SK-N-DZ (cell line): ENCODE data around the gene FAM229A.
A peak's percentile ranks its signal among the peaks of the same experiment; 100 is the strongest.
"Not testable (repeated sequence)": the region's sequence is repeated elsewhere in the genome, so short reads cannot be mapped to it uniquely, and the experiment has no call there.

ENCODE experiments used
- DNase-seq: peaks from one replicate; pipeline ENCODE4 v3.0.0-alpha.2; 2015; ENCODE audit warnings: low spot score

Gene FAM229A

GRCh38 chr1:32377541-32378220 is 15.4 kb upstream of the FAM229A start:
- no peak for DNase-seq

GRCh38 chr1:32376199-32376598 is 13.9 kb upstream of the FAM229A start:
- no peak for DNase-seq

- no peak for DNase-seq
These were observed 11.8 kb upstream of the FAM229A start for GRCh38 chr1:32373996-32374592.

GRCh38 chr1:32372149-32372756 is 10.0 kb upstream of the FAM229A start:
- no peak for DNase-seq

GRCh38 chr1:32367912-32368635 is 5.8 kb upstream of the FAM229A start:
- no peak for DNase-seq

- DNase-seq: no peak
These were observed 3.2 kb upstream of the FAM229A start for GRCh38 chr1:32365445-32365844.

- no peak for DNase-seq
These were observed 2.6 kb upstream of the FAM229A start for GRCh38 chr1:32364836-32365235.

- DNase-seq: no peak
These were observed 1.4 kb upstream of the FAM229A start for GRCh38 chr1:32363713-32364112.

GRCh38 chr1:32361674-32362473 is 411 bp downstream of the FAM229A start:
- DNase-seq: no peak

- DNase-seq: no peak
These were observed 994 bp downstream of the FAM229A start for GRCh38 chr1:32361308-32361673.

GRCh38 chr1:32358435-32358834 is 3.9 kb downstream of the FAM229A start:
- DNase-seq: no peak

- DNase-seq: no peak
These were observed 4.7 kb downstream of the FAM229A start for GRCh38 chr1:32357614-32358013.

GRCh38 chr1:32356478-32356877 is 5.8 kb downstream of the FAM229A start:
- no peak for DNase-seq

GRCh38 chr1:32355778-32356177 is 6.5 kb downstream of the FAM229A start:
- not testable (repeated sequence) for DNase-seq

GRCh38 chr1:32353886-32354570 is 8.3 kb downstream of the FAM229A start:
- no peak for DNase-seq

- no peak for DNase-seq
These were observed 8.9 kb downstream of the FAM229A start for GRCh38 chr1:32353431-32353830.

- DNase-seq: no peak
These were observed 9.4 kb downstream of the FAM229A start for GRCh38 chr1:32352831-32353383.

- DNase-seq: no peak
These were observed 10.0 kb downstream of the FAM229A start for GRCh38 chr1:32352239-32352745.

- DNase-seq: peak; percentile 91
These were observed 10.7 kb downstream of the FAM229A start for GRCh38 chr1:32351399-32352238.
